ENCODE results near the gene UVRAG. TPM values are rescaled to one million over a fixed set of nuclear protein-coding genes. Genes with fewer than 3 reads are reported as not detected.
"Not testable (repeated sequence)": the region's sequence is repeated elsewhere in the genome, so short reads cannot be mapped to it uniquely, and the experiment has no call there.

Gene UVRAG
- polyA plus RNA-seq, 3 donors from 2014 or later, result 7.2 to 19.3 (median 15.7) TPM

- H3K27me3 Mint-ChIP-seq (ENCODE audit: low read depth in 3 of 3); H3K9me3 Mint-ChIP-seq; H3K27ac Mint-ChIP-seq; DNase-seq; H3K4me3 Mint-ChIP-seq; H3K4me1 Mint-ChIP-seq: not testable (repeated sequence)
- H3K36me3 Mint-ChIP-seq, result peaks cover 0 to 15% (median 11%) of the 10 kb centered on the region in 3 donors
Measured at GRCh38 chr11:76076253-76076652, 261.2 kb downstream of the UVRAG start.

GRCh38 chr11:76076749-76077148 lies 261.7 kb downstream of the UVRAG start:
- H3K27ac Mint-ChIP-seq, result no peak overlapping the region
- DNase-seq, result no peak
- peaks cover 0 to 15% (median 11%) of the 10 kb centered on the region in 3 donors for H3K36me3 Mint-ChIP-seq

GRCh38 chr11:76077575-76078150 lies 262.7 kb downstream of the UVRAG start:
- Mint-ChIP-seq H3K4me3 (no peak overlapping the region), H3K36me3 (peaks cover 0 to 15% (median 11%) of the 10 kb centered on the region in 3 donors), H3K4me1 (peaks cover 3 to 8% of the 10 kb centered on the region in 2 donors), H3K27ac (no peak overlapping the region), H3K9me3 (no peaks in the 10 kb centered on the region), H3K27me3 (ENCODE audit: low read depth in 3 of 3) (peaks cover 0 to 2% (median 2%) of the 10 kb centered on the region in 3 donors)
- DNase-seq, result no peak

More at GRCh38 chr11:76076749-76077148, 261.7 kb downstream of the UVRAG start:
- H3K4me3 Mint-ChIP-seq, result no peak overlapping the region
- peaks cover 3 to 8% of the 10 kb centered on the region in 2 donors for H3K4me1 Mint-ChIP-seq
- H3K9me3 Mint-ChIP-seq, result no peaks in the 10 kb centered on the region
- peaks cover 0 to 2% (median 0%) of the 10 kb centered on the region in 3 donors for H3K27me3 Mint-ChIP-seq (ENCODE audit: low read depth in 3 of 3)

GRCh38 chr11:76081084-76081483 lies 266.1 kb downstream of the UVRAG start:
- H3K36me3 Mint-ChIP-seq; H3K4me1 Mint-ChIP-seq; H3K9me3 Mint-ChIP-seq; H3K4me3 Mint-ChIP-seq; H3K27me3 Mint-ChIP-seq (ENCODE audit: low read depth in 3 of 3); DNase-seq; H3K27ac Mint-ChIP-seq: not testable (repeated sequence)

GRCh38 chr11:76083563-76084451 lies 268.8 kb downstream of the UVRAG start:
- Mint-ChIP-seq H3K27me3 (ENCODE audit: low read depth in 3 of 3) (peaks cover 0 to 2% (median 0%) of the 10 kb centered on the region in 3 donors), H3K9me3 (no peaks in the 10 kb centered on the region), H3K4me3 (no peak overlapping the region), H3K4me1 (no peaks in the 10 kb centered on the region), H3K36me3 (peaks cover 0 to 6% (median 2%) of the 10 kb centered on the region in 3 donors), H3K27ac (no peak overlapping the region)
- DNase-seq, result no peak

- Mint-ChIP-seq H3K4me1 (no peaks in the 10 kb centered on the region), H3K27me3 (ENCODE audit: low read depth in 3 of 3) (peaks cover 0 to 2% (median 0%) of the 10 kb centered on the region in 3 donors), H3K4me3 (no peak overlapping the region), H3K9me3 (no peaks in the 10 kb centered on the region), H3K36me3 (peaks cover 0 to 5% (median 0%) of the 10 kb centered on the region in 3 donors), H3K27ac (no peak overlapping the region)
- no peak for DNase-seq
Measured at GRCh38 chr11:76085270-76085669, 270.3 kb downstream of the UVRAG start.

- no peak overlapping the region for H3K4me3 Mint-ChIP-seq
Measured at GRCh38 chr11:76086743-76087635, 272.0 kb downstream of the UVRAG start.

GRCh38 chr11:76087749-76088148 lies 272.7 kb downstream of the UVRAG start:
- Mint-ChIP-seq H3K4me1 (no peaks in the 10 kb centered on the region), H3K36me3 (peaks cover 6 to 19% (median 10%) of the 10 kb centered on the region in 3 donors), H3K4me3 (no peak overlapping the region), H3K9me3 (peaks cover 0 to 4% (median 0%) of the 10 kb centered on the region in 6 donors), H3K27ac (no peak overlapping the region), H3K27me3 (ENCODE audit: low read depth in 3 of 3) (no peaks in the 10 kb centered on the region)
- DNase-seq, result no peak

More at GRCh38 chr11:76086743-76087635, 272.0 kb downstream of the UVRAG start:
- DNase-seq, result no peak
- H3K4me1 Mint-ChIP-seq, result no peaks in the 10 kb centered on the region
- H3K27ac Mint-ChIP-seq, result no peak overlapping the region
- peaks cover 6 to 19% (median 10%) of the 10 kb centered on the region in 3 donors for H3K36me3 Mint-ChIP-seq
- peaks cover 0 to 2% (median 0%) of the 10 kb centered on the region in 3 donors for H3K27me3 Mint-ChIP-seq (ENCODE audit: low read depth in 3 of 3)
- peaks cover 0 to 4% (median 0%) of the 10 kb centered on the region in 6 donors for H3K9me3 Mint-ChIP-seq

- peaks cover 6 to 19% (median 10%) of the 10 kb centered on the region in 3 donors for H3K36me3 Mint-ChIP-seq
- DNase-seq, result no peak
- H3K4me3 Mint-ChIP-seq, result no peak overlapping the region
- peaks cover 0 to 4% (median 0%) of the 10 kb centered on the region in 6 donors for H3K9me3 Mint-ChIP-seq
- H3K4me1 Mint-ChIP-seq, result peaks cover 0 to 1% of the 10 kb centered on the region in 2 donors
- H3K27ac Mint-ChIP-seq, result peak overlapping the region in 1 of 6 donors; percentile 14
- H3K27me3 Mint-ChIP-seq (ENCODE audit: low read depth in 3 of 3), result peaks cover 0 to 1% (median 0%) of the 10 kb centered on the region in 3 donors
Measured at GRCh38 chr11:76088511-76088910, 273.5 kb downstream of the UVRAG start.

- Mint-ChIP-seq H3K9me3 (peaks cover 0 to 4% (median 0%) of the 10 kb centered on the region in 6 donors), H3K36me3 (peaks cover 6 to 19% (median 10%) of the 10 kb centered on the region in 3 donors), H3K4me3 (no peak overlapping the region), H3K27ac (no peak overlapping the region), H3K4me1 (peaks cover 1 to 5% of the 10 kb centered on the region in 2 donors), H3K27me3 (ENCODE audit: low read depth in 3 of 3) (peaks cover 0 to 1% (median 0%) of the 10 kb centered on the region in 3 donors)
- DNase-seq, result no peak
Measured at GRCh38 chr11:76090174-76090573, 275.2 kb downstream of the UVRAG start.

- no peak overlapping the region for H3K27ac Mint-ChIP-seq
- peaks cover 0 to 1% (median 0%) of the 10 kb centered on the region in 3 donors for H3K27me3 Mint-ChIP-seq (ENCODE audit: low read depth in 3 of 3)
- peaks cover 6 to 19% (median 10%) of the 10 kb centered on the region in 3 donors for H3K36me3 Mint-ChIP-seq
- peaks cover 0 to 4% (median 0%) of the 10 kb centered on the region in 6 donors for H3K9me3 Mint-ChIP-seq
- DNase-seq, result no peak
- H3K4me3 Mint-ChIP-seq, result no peak overlapping the region
- H3K4me1 Mint-ChIP-seq, result peaks cover 1 to 5% of the 10 kb centered on the region in 2 donors
Measured at GRCh38 chr11:76090821-76091220, 275.8 kb downstream of the UVRAG start.

GRCh38 chr11:76094740-76095139 lies 279.7 kb downstream of the UVRAG start:
- Mint-ChIP-seq H3K27me3 (ENCODE audit: low read depth in 3 of 3) (peaks cover 0 to 1% (median 0%) of the 10 kb centered on the region in 3 donors), H3K4me1 (peaks cover 1 to 5% of the 10 kb centered on the region in 2 donors), H3K4me3 (no peak overlapping the region), H3K36me3 (peaks cover 6 to 15% (median 13%) of the 10 kb centered on the region in 3 donors), H3K27ac (no peak overlapping the region), H3K9me3 (peaks cover 0 to 4% (median 0%) of the 10 kb centered on the region in 6 donors)
- no peak for DNase-seq

- Mint-ChIP-seq H3K27ac (no peak overlapping the region), H3K36me3 (peaks cover 6 to 10% (median 8%) of the 10 kb centered on the region in 3 donors), H3K4me1 (peaks cover 1 to 5% of the 10 kb centered on the region in 2 donors), H3K27me3 (ENCODE audit: low read depth in 3 of 3) (peaks cover 0 to 1% (median 0%) of the 10 kb centered on the region in 3 donors), H3K9me3 (peaks cover 0 to 1% (median 0%) of the 10 kb centered on the region in 6 donors), H3K4me3 (no peak overlapping the region)
- DNase-seq, result no peak
Measured at GRCh38 chr11:76095891-76096290, 280.9 kb downstream of the UVRAG start.

Data from immature natural killer cell (primary cell).